Stimulated activated naive CD8-positive, alpha-beta T cell treated with anti-CD3 and anti-CD28 coated beads, Interleukin-15, amount 100 ng/mL, for 72 hours (primary cell): Measurements from ENCODE around the gene RGS17.
"Not testable (repeated sequence)": the region's sequence is repeated elsewhere in the genome, so short reads cannot be mapped to it uniquely, and the experiment has no call there.

Experiments used
- ATAC-seq: fragments of 150-1000 bp; cut with Tn5 transposase; 2 replicates; pipeline ENCODE4 v1.10.0; 2021; ENCODE audit warnings: mild to moderate bottlenecking, moderate library complexity
- DNase-seq, 2 donors: peaks; one replicate each; pipeline ENCODE4 v3.0.0; 2021 to 2022
- H3K27ac Mint-ChIP-seq, 2 donors: one replicate each; pipeline ENCODE4 v1.8.0; 2022; ENCODE audit warnings: mild to moderate bottlenecking in 2 of 2, mixed read lengths in 2 of 2, moderate library complexity in 2 of 2
- H3K27me3 Mint-ChIP-seq: one replicate; pipeline ENCODE4 v1.8.0; 2022; ENCODE audit warnings: mixed read lengths
- H3K4me1 Mint-ChIP-seq: one replicate; pipeline ENCODE4 v1.8.0; 2022; ENCODE audit warnings: mild to moderate bottlenecking, mixed read lengths
- H3K4me3 Mint-ChIP-seq, 2 donors: one replicate each; pipeline ENCODE4 v1.8.0; 2022; ENCODE audit warnings: mild to moderate bottlenecking in 2 of 2, mixed read lengths in 2 of 2, moderate library complexity in 1 of 2
- H3K9me3 Mint-ChIP-seq, 2 donors: one replicate each; pipeline ENCODE4 v1.8.0; 2022; ENCODE audit warnings: mixed read lengths in 2 of 2

The RGS17 gene

GRCh38 chr6:153002613-153003365, 128.3 kb downstream of the RGS17 start, which contains the start of gene MTRF1L:
Gene MTRF1L, minus strand, starts transcription at chr6:153002709. Its CDS starts 24 bp downstream, at chr6:153002685.
- Mint-ChIP-seq H3K9me3 (peaks cover 4 to 7% of the 10 kb centered on the region in 2 donors), H3K4me3 (peak within 1 kb of the TSS; percentile 94 to 100), H3K27me3 (no peaks in the 10 kb centered on the region), H3K4me1 (peaks cover 31% of the 10 kb centered on the region), H3K27ac (peak within 1 kb of the TSS; percentile 95 to 98)
- DNase-seq = peak; percentile 82 to 92
- ATAC-seq = peak; percentile 92

DNA sequence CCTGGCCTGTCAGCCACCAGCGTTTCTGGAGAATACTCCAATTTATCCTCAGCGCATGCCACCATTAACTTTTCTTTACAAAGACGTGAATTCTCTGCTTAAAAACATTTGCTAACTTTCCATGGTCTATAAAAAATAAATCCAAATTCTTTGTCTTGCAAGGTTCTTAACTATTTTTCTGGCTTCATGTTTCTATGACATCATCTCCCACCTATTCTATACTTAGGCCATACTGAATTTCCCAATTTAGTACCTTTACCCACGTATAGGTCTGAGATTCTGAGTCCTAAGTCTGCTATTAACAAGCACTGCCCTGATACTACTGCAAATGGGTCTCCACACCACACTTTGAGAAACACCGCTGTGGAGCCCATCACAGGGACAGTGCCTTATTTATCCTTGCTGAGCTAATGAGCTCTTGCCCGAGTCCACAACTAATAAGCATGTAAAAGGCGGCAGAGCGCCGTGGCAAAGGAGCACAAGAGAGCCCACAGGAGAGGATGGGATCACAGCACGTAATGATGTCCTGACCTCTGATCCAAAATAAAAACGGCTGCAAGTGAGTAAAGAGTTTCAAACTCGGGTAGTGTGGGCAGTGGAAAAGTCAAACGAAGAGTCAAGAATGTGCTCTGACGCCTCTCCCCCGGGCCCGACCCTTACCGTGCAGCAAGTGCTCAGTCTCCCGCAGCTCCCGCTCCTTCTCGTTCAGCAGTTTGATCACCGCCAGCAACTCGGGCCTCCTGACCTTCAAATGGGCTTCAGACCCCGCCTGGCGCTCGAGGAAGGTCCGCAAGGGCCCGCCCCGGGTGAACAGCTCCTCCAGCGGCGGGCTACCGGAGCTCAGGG, 129.1 kb downstream of the RGS17 start:
- Mint-ChIP-seq H3K4me3 (peak overlapping the region; percentile 94 to 100), H3K27me3 (no peaks in the 10 kb centered on the region), H3K27ac (peak overlapping the region; percentile 92 to 98), H3K9me3 (peaks cover 4 to 7% of the 10 kb centered on the region in 2 donors), H3K4me1 (peaks cover 37% of the 10 kb centered on the region)
- peak; percentile 41 for ATAC-seq
- DNase-seq = no peak

DNA sequence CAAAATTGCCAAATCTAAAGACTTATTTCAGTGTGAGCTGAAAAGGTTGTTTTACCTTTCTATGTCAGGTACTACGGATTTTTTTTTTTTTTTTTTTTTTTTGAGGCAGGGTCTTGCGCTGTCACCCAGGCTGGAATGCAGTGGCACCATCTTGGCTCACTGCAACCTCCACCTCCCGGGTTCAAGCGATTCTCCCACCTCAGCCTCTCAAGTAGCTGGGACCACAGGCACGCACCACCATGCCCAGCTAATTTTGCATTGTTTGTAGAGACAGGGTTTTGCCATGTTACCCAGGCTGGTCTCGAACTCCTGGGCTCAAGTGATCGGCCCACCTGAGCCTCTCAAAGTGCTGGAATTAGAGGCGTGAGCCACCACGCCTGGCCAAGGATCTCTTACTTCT, 130.3 kb downstream of the RGS17 start:
- not testable (repeated sequence) for ATAC-seq, H3K27me3 Mint-ChIP-seq, H3K27ac Mint-ChIP-seq, H3K9me3 Mint-ChIP-seq, DNase-seq
- peaks cover 46% of the 10 kb centered on the region for H3K4me1 Mint-ChIP-seq
- H3K4me3 Mint-ChIP-seq = peak overlapping the region; percentile 94 to 100

- Mint-ChIP-seq H3K27me3 (no peaks in the 10 kb centered on the region), H3K27ac (no peak overlapping the region), H3K4me1 (peaks cover 46% of the 10 kb centered on the region), H3K9me3 (peaks cover 4 to 7% of the 10 kb centered on the region in 2 donors), H3K4me3 (peak overlapping the region; percentile 52 to 63)
- DNase-seq (no peak), ATAC-seq (no peak)
Observed at GRCh38 chr6:153000243-153000642, 130.8 kb downstream of the RGS17 start.

GRCh38 chr6:152999538-152999937, 131.5 kb downstream of the RGS17 start:
- Mint-ChIP-seq H3K4me1 (peaks cover 46% of the 10 kb centered on the region), H3K4me3 (peak overlapping the region; percentile 36 to 63), H3K27ac (peak overlapping the region in 1 of 2 donors; percentile 38)
- not testable (repeated sequence) for DNase-seq, H3K27me3 Mint-ChIP-seq, H3K9me3 Mint-ChIP-seq, ATAC-seq

DNA sequence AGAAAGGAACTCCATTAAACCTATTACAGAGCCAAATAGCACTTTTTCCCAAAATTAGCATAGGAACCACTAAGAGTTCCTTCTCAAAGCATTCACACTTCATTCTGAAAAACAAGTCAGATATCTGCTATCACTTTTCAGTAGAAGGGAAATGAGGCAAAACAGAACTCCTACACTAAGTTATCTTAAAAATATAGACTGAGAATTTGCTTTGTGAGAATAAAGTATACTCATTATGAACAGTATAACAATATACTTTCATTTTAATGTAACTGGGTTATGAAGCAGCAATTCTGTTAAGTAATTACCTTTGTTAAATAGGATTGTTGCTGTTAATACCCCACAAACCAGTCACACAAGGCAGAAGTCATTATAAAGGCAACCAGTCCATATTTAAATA, 137.2 kb downstream of the RGS17 start:
- Mint-ChIP-seq H3K27me3 (no peaks in the 10 kb centered on the region), H3K4me3 (no peak overlapping the region), H3K9me3 (no peaks in the 10 kb centered on the region), H3K27ac (peak overlapping the region in 1 of 2 donors; percentile 52), H3K4me1 (peaks cover 23% of the 10 kb centered on the region)
- ATAC-seq (no peak), DNase-seq (no peak)

DNA sequence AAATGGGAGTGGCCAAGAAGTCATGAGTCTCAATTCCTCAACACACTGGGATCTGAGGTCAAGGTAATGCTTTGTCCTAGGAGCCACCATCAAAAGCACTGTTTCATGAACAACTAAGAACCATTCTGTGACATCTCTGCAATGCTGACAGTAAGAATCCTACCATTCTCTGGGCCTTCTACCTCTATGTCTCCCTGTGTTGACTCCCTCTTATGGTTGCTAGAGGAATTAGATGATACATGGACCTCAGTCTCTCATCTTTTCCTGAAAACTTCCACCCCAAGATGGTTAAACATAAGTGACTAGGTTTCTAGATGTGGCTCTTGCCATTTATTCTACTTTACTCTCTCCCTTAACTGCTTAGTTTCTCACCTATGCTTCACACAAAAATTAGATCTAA, 137.7 kb downstream of the RGS17 start:
- H3K4me1 Mint-ChIP-seq = peaks cover 22% of the 10 kb centered on the region
- no peaks in the 10 kb centered on the region for H3K9me3 Mint-ChIP-seq
- H3K4me3 Mint-ChIP-seq = no peak overlapping the region
- H3K27ac Mint-ChIP-seq = no peak overlapping the region
- DNase-seq = no peak
- H3K27me3 Mint-ChIP-seq = no peaks in the 10 kb centered on the region
- no peak for ATAC-seq

DNA sequence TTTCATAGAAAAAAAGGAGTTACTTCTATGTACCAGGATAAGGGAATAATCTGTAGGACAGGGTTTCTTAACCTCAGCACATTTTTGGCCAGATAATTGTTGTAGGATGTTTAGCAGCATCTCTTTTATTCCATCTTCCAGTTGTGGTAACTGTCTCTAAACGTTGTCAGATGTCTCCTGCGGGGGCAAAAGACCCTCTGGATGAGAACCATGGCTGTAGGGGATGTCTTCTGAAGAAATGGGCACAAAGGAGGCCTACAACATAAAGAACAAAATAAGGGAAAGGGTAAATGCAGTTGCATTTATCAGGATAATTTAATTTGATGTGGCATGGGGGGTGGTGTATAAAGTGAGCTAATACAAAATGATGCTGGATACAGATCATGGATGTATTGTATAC, 144.1 kb downstream of the RGS17 start:
- DNase-seq (no peak), ATAC-seq (no peak)
- Mint-ChIP-seq H3K4me3 (no peak overlapping the region), H3K27ac (peak overlapping the region in 1 of 2 donors; percentile 86), H3K27me3 (no peaks in the 10 kb centered on the region), H3K4me1 (peaks cover 21% of the 10 kb centered on the region), H3K9me3 (no peaks in the 10 kb centered on the region)

DNA sequence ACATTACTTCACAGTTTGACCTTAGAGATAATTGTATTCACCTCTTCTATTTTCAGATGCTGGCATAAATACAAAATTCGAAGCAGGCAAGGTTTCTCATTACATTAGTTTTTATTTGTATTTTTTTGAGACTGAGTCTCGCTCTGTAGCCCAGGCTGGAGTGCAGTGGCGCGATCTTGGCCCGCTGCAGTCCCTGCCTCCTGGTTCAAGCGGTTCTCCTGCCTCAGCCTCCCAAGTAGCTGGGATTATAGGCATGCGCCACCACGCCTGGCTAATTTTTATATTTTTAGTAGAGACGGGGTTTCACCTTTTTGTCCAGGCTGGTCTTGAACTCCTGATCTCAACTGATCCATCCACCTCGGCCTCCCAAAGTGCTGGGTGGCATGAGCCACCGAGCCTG, 145.8 kb downstream of the RGS17 start:
- not testable (repeated sequence) for ATAC-seq

DNA sequence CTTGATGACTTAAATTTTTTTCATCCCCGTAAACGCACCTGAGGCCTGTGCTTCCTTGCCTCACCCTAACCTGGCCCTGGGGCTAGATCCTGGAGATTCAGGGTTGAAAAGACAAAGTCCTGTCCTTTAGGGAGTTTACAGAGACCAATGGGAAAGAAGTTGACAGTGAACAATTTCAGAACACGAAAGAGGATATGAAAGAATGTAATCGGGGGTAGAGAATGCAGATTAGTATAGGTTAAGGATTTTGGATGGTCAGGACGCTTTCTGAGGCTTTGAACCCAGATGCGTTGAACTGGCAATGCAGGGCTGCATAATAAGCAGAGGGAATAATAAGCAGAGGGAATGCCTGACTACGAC, 146.6 kb downstream of the RGS17 start:
- ATAC-seq = no peak
- peak overlapping the region; percentile 88 for H3K4me3 Mint-ChIP-seq
- peaks cover 37% of the 10 kb centered on the region for H3K4me1 Mint-ChIP-seq
- peak overlapping the region; percentile 95 to 98 for H3K27ac Mint-ChIP-seq
- no peak for DNase-seq
- no peaks in the 10 kb centered on the region for H3K27me3 Mint-ChIP-seq
- no peaks in the 10 kb centered on the region for H3K9me3 Mint-ChIP-seq

More for the DNA sequence above, 145.8 kb downstream of the RGS17 start:
- peaks cover 32% of the 10 kb centered on the region for H3K4me1 Mint-ChIP-seq
- peak overlapping the region in 1 of 2 donors; percentile 42 for H3K27ac Mint-ChIP-seq
- H3K4me3 Mint-ChIP-seq = peak overlapping the region; percentile 45 to 88
- DNase-seq, H3K27me3 Mint-ChIP-seq, H3K9me3 Mint-ChIP-seq: not testable (repeated sequence)

DNA sequence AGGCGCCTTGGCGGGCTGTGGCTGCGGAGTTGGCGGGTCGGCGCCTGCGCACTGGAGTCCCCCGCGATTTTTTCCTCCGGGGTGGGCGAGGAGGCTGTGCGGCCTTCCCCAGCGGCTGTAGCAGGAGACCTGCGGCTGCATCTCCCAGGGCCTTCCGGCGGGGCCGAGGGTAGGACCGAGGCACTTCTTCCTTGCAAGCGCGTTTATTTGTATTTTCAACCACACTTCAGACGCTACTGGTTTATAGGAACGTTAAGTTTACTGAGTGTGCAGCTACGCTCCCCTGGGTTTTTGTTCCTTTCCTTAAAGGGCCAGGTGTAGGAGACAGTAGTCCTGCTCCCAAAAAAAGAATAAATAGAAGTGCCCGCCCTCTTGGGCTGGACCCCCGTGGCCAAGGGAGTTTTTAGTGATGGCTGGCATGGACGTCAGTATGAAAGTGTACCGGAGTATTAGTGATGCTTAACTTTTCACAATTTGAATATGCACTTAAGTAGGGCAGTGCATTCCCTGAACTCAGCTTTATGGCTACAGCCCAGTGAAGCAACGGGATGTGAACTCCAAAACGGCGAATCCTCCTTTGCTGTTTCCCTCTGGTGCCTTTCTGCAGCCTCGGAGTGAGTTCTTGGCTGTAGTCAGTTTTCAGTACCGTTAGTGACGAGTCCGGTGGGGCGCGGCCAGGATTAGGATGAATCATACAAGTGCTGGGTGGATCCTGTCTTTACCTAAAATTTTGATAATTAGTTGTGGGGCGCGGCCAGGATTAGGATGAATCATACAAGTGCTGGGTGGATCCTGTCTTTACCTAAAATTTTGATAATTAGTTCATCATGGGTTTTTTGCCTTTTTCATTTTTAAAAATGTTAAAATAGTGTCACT, 147.2 kb downstream of the RGS17 start:
- H3K27ac Mint-ChIP-seq = peak overlapping the region; percentile 95 to 98
- ATAC-seq (peak; percentile 55), DNase-seq (peak; percentile 71 to 83)
- H3K27me3 Mint-ChIP-seq = no peaks in the 10 kb centered on the region
- H3K4me3 Mint-ChIP-seq = peak overlapping the region; percentile 88
- no peaks in the 10 kb centered on the region for H3K9me3 Mint-ChIP-seq
- peaks cover 37% of the 10 kb centered on the region for H3K4me1 Mint-ChIP-seq

DNA sequence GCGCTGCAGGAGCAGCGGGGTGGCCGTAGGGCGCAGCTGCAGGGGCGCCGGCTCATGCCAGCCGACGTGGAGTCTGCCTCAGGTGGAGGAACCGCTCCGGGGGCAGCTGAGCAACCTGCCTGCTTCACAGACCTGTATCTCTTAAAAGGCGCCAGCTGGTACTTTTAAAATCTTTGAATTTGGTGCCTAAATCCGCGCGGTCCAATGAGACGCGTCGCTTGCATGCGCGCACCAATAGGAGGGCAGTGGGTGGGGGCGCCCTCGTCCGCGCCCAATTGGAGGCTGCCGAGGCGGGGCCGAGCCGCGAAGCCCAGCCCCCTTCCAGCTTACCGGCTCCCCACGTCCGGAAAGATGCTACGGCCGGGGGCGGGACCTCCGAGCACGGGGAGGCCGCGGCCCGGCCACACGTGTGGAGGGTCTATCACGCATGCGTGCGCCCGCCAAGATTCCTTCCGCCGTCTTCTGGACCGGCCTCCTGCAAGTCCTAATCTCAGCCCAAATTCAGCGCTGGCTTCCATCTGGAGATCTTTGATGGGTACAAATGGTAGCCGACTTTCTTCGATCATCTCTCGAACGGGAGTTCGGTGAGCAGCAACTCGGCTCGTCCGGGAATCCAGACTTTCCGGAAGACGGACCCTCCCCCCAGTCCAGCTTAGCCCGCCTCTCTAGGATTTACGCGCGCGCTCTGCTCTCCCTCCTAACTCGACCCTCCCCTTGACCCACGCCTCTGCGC, 148.0 kb downstream of the RGS17 start, which contains the start of gene FBXO5:
Gene FBXO5 (minus strand): TSS at position 138 of the 733 bp plus-strand sequence. CDS start 82 bp downstream, at position 56.
- ATAC-seq (peak; percentile 90), DNase-seq (peak; percentile 97 to 98)
- H3K27me3 Mint-ChIP-seq = no peaks in the 10 kb centered on the region
- peak within 1 kb of the TSS; percentile 88 for H3K4me3 Mint-ChIP-seq
- peaks cover 37% of the 10 kb centered on the region for H3K4me1 Mint-ChIP-seq
- H3K9me3 Mint-ChIP-seq = no peaks in the 10 kb centered on the region
- H3K27ac Mint-ChIP-seq = peak within 1 kb of the TSS; percentile 95 to 98

DNA sequence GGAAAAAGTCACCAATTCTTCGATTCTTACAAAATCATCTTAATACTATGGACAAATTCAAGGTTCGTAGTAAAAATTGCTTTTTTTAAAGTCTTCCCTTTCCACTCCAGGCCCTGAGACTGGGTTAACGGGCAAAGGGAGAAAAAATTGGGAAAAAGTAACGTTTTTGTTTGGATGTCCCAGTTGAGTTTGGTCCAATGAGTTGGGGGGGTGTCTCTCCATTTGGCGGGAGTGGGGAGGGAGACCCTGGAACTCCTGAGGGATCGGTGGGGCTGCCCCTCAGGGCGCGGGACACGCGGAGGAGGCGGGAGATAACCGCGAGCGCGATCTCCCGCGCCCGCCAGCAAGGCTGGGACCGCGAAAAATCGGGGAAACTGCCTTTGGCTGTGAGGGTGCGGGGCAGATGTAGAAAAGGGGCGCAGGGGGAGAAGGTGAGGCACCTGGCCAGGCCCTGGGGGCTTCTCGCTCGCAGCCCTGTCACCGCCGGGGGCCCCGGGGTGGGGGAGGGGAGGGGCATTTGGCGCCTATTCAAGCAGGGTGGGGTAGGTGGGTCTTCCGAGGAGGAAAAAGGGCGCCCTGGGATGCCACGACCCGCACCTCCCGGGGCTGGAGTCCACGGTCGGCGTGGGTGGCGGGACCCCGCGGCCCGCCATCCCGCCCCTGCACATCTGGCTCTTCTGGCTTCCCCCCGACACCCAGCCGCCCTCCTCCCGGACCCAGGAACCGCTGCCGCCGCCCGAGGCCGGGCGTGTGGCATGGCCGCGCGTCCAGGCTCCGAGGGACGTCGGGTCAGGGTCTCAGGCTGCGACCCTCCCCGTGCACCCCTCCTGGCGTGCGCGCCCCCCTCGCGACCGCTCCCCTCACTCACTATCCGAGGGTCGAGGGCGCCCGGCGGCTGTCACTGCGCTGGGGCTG, 148.8 kb downstream of the RGS17 start:
- Mint-ChIP-seq H3K4me1 (peaks cover 36% of the 10 kb centered on the region), H3K27me3 (no peaks in the 10 kb centered on the region), H3K9me3 (no peaks in the 10 kb centered on the region), H3K27ac (peak overlapping the region; percentile 61 to 95), H3K4me3 (peak overlapping the region; percentile 88)
- ATAC-seq (peak; percentile 0), DNase-seq (peak; percentile 31 to 37)
